IMR-90 (cell line): ENCODE results near the gene FGGY. TPM values are rescaled to one million over a fixed set of nuclear protein-coding genes. Genes with fewer than 3 reads are reported as not detected.

Experiments used
- ATAC-seq: fragments of 200-7000 bp; cut with Tn5 transposase; 2 replicates; pipeline ENCODE4 v1.9.1; 2020; ENCODE audit warnings: low read depth, mild to moderate bottlenecking, moderate library complexity
- BruUV-seq: library from RNA; stranded (reverse); fragments of 400-500 nt; replicated peaks from 2 replicates; lab custom pipeline; 2021; lab: Mats Ljungman, UMichigan
- CTCF ChIA-PET: fragments of 300-600 bp; formaldehyde crosslinking; extraction: SDS; loops from one replicate; lab custom pipeline; 2021; ENCODE audit warnings: antibody characterized with exemption; lab: Yijun Ruan, JAX
- POLR2A ChIA-PET: fragments of 300-600 bp; sonication (Branson Sonifier 250); formaldehyde crosslinking; loops from one replicate; lab custom pipeline; 2022; ENCODE audit warnings: antibody characterized with exemption; ENCODE audit not compliant: unreplicated experiment; lab: Charles Lee
- DNase-seq: peaks from one replicate; pipeline ENCODE4 v3.0.0; 2013
- H2AFZ ChIP-seq: replicated peaks from 2 replicates; pipeline ENCODE3; 2013; ENCODE audit warnings: low read length, mild to moderate bottlenecking; ENCODE audit not compliant: poor library complexity
- H2AK5ac ChIP-seq: 2 replicates; pipeline ENCODE4 v1.6.1; 2013; ENCODE audit warnings: low read depth, low read length, inconsistent platforms
- H2AK9ac ChIP-seq: replicated peaks from 2 replicates; pipeline ENCODE3; 2013; ENCODE audit warnings: mild to moderate bottlenecking, low read depth, low read length, moderate library complexity; ENCODE audit not compliant: poor library complexity
- H2BK120ac ChIP-seq: 2 replicates; pipeline ENCODE4 v1.6.1; 2013; ENCODE audit warnings: low read depth, low read length, inconsistent platforms
- H2BK15ac ChIP-seq: 3 replicates; pipeline ENCODE4 v1.6.1; 2013; ENCODE audit warnings: low read depth, low read length, inconsistent platforms
- H2BK20ac ChIP-seq: 2 replicates; pipeline ENCODE4 v1.6.1; 2013; ENCODE audit warnings: low read depth, mild to moderate bottlenecking, inconsistent platforms, low read length, moderate library complexity
- H2BK5ac ChIP-seq: 2 replicates; pipeline ENCODE4 v1.6.1; 2013; ENCODE audit warnings: mild to moderate bottlenecking, low read depth, low read length, inconsistent platforms; ENCODE audit not compliant: poor library complexity, severe bottlenecking
- H3K14ac ChIP-seq: replicated peaks from 2 replicates; pipeline ENCODE4 v1.6.1; 2013; ENCODE audit warnings: low read depth, low read length, inconsistent platforms
- H3K18ac ChIP-seq: 2 replicates; pipeline ENCODE4 v1.6.1; 2013; ENCODE audit warnings: low read depth, low read length, control low read depth
- H3K23ac ChIP-seq: 2 replicates; pipeline ENCODE4 v1.6.1; 2013; ENCODE audit warnings: low read depth, low read length, inconsistent platforms
- H3K27ac ChIP-seq: 2 replicates; pipeline ENCODE4 v1.5.1; 2013; ENCODE audit warnings: mild to moderate bottlenecking, control low read depth, low read length; ENCODE audit not compliant: insufficient read depth
- H3K27me3 ChIP-seq: 2 replicates; pipeline ENCODE4 v1.6.1; 2013; ENCODE audit warnings: low read length; ENCODE audit not compliant: control insufficient read depth, insufficient read depth
- H3K36me3 ChIP-seq: 2 replicates; pipeline ENCODE4 v1.6.1; 2013; ENCODE audit warnings: low read length, mixed read lengths; ENCODE audit not compliant: control insufficient read depth, insufficient read depth
- H3K4ac ChIP-seq: 2 replicates; pipeline ENCODE4 v1.6.1; 2013; ENCODE audit warnings: low read depth, low read length, inconsistent platforms
- H3K4me1 ChIP-seq: 2 replicates; pipeline ENCODE4 v1.6.1; 2013; ENCODE audit warnings: low read length, mixed read lengths; ENCODE audit not compliant: control insufficient read depth, insufficient read depth
- H3K4me2 ChIP-seq: 2 replicates; pipeline ENCODE4 v1.6.1; 2013; ENCODE audit warnings: low read depth, mild to moderate bottlenecking, control low read depth, low read length, moderate library complexity
- H3K4me3 ChIP-seq: 2 replicates; pipeline ENCODE4 v1.5.1; 2013; ENCODE audit warnings: low read depth, mild to moderate bottlenecking, control low read depth, low read length, moderate library complexity; ENCODE audit not compliant: insufficient read depth
- H3K56ac ChIP-seq: 2 replicates; pipeline ENCODE4 v1.6.1; 2013; ENCODE audit warnings: low read length, inconsistent platforms; ENCODE audit not compliant: insufficient read depth; ENCODE audit errors: extremely low read depth
- H3K79me1 ChIP-seq, 2 experiments: 2 replicates each; pipeline ENCODE4 v1.6.1; 2013; ENCODE audit warnings: low read length in 2 of 2, inconsistent platforms in 1 of 2, low read depth in 1 of 2
- H3K9ac ChIP-seq: 2 replicates; pipeline ENCODE4 v1.6.1; 2013; ENCODE audit warnings: low read depth, low read length, control low read depth
- H3K9me1 ChIP-seq: 2 replicates; pipeline ENCODE4 v1.6.1; 2013; ENCODE audit warnings: low read length, inconsistent platforms; ENCODE audit not compliant: insufficient read depth
- H3K9me3 ChIP-seq: 2 replicates; pipeline ENCODE4 v1.6.1; 2013; ENCODE audit warnings: low read length; ENCODE audit not compliant: control insufficient read depth, insufficient read depth
- H4K20me1 ChIP-seq: 2 replicates; pipeline ENCODE4 v1.6.1; 2013; ENCODE audit warnings: low read length, inconsistent platforms; ENCODE audit not compliant: insufficient read depth
- H4K5ac ChIP-seq: 2 replicates; pipeline ENCODE4 v1.6.1; 2013; ENCODE audit warnings: mild to moderate bottlenecking, low read depth, low read length, control low read depth
- H4K8ac ChIP-seq, 2 experiments: 2 replicates each; pipeline ENCODE4 v1.6.1; 2013; ENCODE audit warnings: low read depth in 2 of 2, low read length in 2 of 2, control low read depth in 1 of 2, inconsistent platforms in 1 of 2
- H4K91ac ChIP-seq: 2 replicates; pipeline ENCODE4 v1.6.1; 2013; ENCODE audit warnings: low read depth, low read length, inconsistent platforms; ENCODE audit not compliant: insufficient read depth
- BHLHE40 ChIP-seq: fragments of 150-350 bp; IDR thresholded peaks from 2 replicates; pipeline ENCODE4 v1.6.1; 2016; ENCODE audit warnings: mild to moderate bottlenecking, low read depth, low read length
- CEBPB ChIP-seq: IDR thresholded peaks from 2 replicates; pipeline ENCODE4 v1.6.1; 2012; ENCODE audit warnings: low read depth, low read length, improper control_type of control experiment
- CHD1 ChIP-seq: IDR thresholded peaks from 2 replicates; pipeline ENCODE4 v1.6.1; 2012; ENCODE audit warnings: low read depth, low read length, improper control_type of control experiment
- CTCF ChIP-seq: conservative IDR thresholded peaks from 2 replicates; pipeline ENCODE4 v1.5.1; 2012; ENCODE audit warnings: mild to moderate bottlenecking, low read depth, low read length, improper control_type of control experiment
- ELK1 ChIP-seq: fragments of 150-350 bp; IDR thresholded peaks from 2 replicates; pipeline ENCODE4 v1.6.1; 2016; ENCODE audit warnings: low read depth, mild to moderate bottlenecking, low read length, moderate library complexity, borderline replicate concordance
- FOS ChIP-seq: fragments of 150-350 bp; IDR thresholded peaks from 2 replicates; pipeline ENCODE4 v1.6.1; 2016; ENCODE audit warnings: low read depth, low read length
- MAZ ChIP-seq: IDR thresholded peaks from 2 replicates; pipeline ENCODE4 v1.6.1; 2012; ENCODE audit warnings: low read depth, mild to moderate bottlenecking, low read length, improper control_type of control experiment, moderate library complexity, borderline replicate concordance
- MXI1 ChIP-seq: IDR thresholded peaks from 2 replicates; pipeline ENCODE4 v1.6.1; 2012; ENCODE audit warnings: low read depth, mild to moderate bottlenecking, low read length, moderate library complexity, borderline replicate concordance
- NFE2L2 ChIP-seq: fragments of 150-350 bp; IDR thresholded peaks from 2 replicates; pipeline ENCODE4 v1.6.1; 2016; ENCODE audit warnings: low read depth, mild to moderate bottlenecking, low read length
- POLR2A ChIP-seq: IDR thresholded peaks from 2 replicates; pipeline ENCODE4 v1.6.1; 2012; ENCODE audit warnings: mild to moderate bottlenecking, low read depth, low read length
- RAD21 ChIP-seq: IDR thresholded peaks from 2 replicates; pipeline ENCODE4 v1.6.1; 2012; ENCODE audit warnings: low read length, improper control_type of control experiment
- RCOR1 ChIP-seq: IDR thresholded peaks from 2 replicates; pipeline ENCODE4 v1.6.1; 2012; ENCODE audit warnings: mild to moderate bottlenecking, low read length, improper control_type of control experiment; ENCODE audit not compliant: insufficient replicate concordance
- RFX5 ChIP-seq: IDR thresholded peaks from 2 replicates; pipeline ENCODE4 v1.8.0; 2012; ENCODE audit warnings: low read depth, mild to moderate bottlenecking, low read length, moderate library complexity
- SMC3 ChIP-seq: fragments of 150-350 bp; IDR thresholded peaks from 2 replicates; pipeline ENCODE4 v1.6.1; 2016; ENCODE audit warnings: low read depth, mild to moderate bottlenecking, antibody characterized with exemption, low read length, moderate library complexity
- USF2 ChIP-seq: fragments of 150-350 bp; IDR thresholded peaks from 2 replicates; pipeline ENCODE4 v1.6.1; 2017; ENCODE audit warnings: mild to moderate bottlenecking, antibody characterized with exemption, low read length, low read depth
- WGBS, 2 experiments: methylation state at CpG; one replicate each; pipeline versions ENCODE4 v1.1.5 to v1.1.7; 2013; ENCODE audit warnings: missing lambda C conversion rate in 2 of 2; ENCODE audit not compliant: insufficient read length in 1 of 2; ENCODE audit errors: extremely low coverage in 2 of 2; 5-methylcytosine and 5-hydroxymethylcytosine counted together
- dilution Hi-C: fragments of 300-500 bp; cut with HindIII; formaldehyde crosslinking; loops from one replicate; pipeline ENCODE4 v1.14.3; 2018; ENCODE audit warnings: low sequenced_read_pairs; ENCODE audit not compliant: unreplicated experiment
- in situ Hi-C: fragments of 300-500 bp; cut with MboI; formaldehyde crosslinking; loops from 3 replicates; pipeline ENCODE4 v1.14.3; 2019; ENCODE audit warnings: low sequenced_read_pairs, inconsistent platforms, mixed read lengths
- intact Hi-C: fragments of 100-400 bp; cut with micrococcal nuclease; formaldehyde crosslinking; loops from 2 replicates; pipeline ENCODE4 v1.10.0; 2022
- polyA plus RNA-seq, 3 experiments: library from polyadenylated mRNA; depleted of rRNA; stranded (reverse); fragments of >200 nt; gene quantifications; 2 replicates each; pipeline ENCODE4 v1.2.3, GENCODE V29; 2012; ENCODE audit warnings: low replicate concordance in 1 of 3
- total RNA-seq: library from RNA; depleted of rRNA; stranded (reverse); fragments of >200 nt; gene quantifications from 2 replicates; pipeline ENCODE4 v1.2.3, GENCODE V29; 2012

FGGY gene
- total and polyA plus RNA-seq, 2 of the 4 experiments (the other 2 are of a cell fraction): 5.6 to 14.0 TPM

DNA sequence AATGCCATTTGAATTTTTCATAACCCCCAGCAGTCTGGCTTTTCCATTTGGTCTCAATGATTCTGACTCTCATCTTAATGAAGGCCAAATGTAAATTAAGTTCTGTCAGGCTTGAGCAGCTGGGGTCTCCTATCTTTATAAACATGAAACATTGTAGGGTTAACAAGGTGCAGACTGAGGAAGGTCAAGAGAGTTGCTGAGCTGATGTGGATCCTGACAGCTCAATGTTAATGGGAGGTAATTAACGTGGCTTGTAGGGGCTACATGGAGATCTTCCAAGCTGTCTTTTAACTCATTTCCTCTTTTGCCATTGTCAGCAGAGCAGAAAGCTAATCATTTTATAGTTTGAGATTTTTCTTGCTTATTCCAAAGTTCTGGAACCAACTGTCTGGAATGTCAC, 55.2 kb downstream of the FGGY start:
- Histone ChIP-seq H3K4me1 (peaks cover 2% of the 10 kb centered on the region; the same call in 1 of the 2 replicates), H3K14ac (no peak overlapping the region), H2BK5ac (no peak overlapping the region), H3K9me1 (peaks cover 2% of the 10 kb centered on the region; the same call in 1 of the 2 replicates), H3K56ac (no peak overlapping the region), H2BK20ac (no peak overlapping the region), H3K23ac (no peak overlapping the region), H4K5ac (no peak overlapping the region), H2AFZ (no peak overlapping the region), H3K4me2 (no peak overlapping the region), H2BK120ac (no peak overlapping the region), H3K4ac (no peak overlapping the region), H2AK5ac (no peak overlapping the region), H3K4me3 (no peak overlapping the region), H3K27ac (no peak overlapping the region), H4K91ac (no peak overlapping the region), H3K9me3 (no peaks in the 10 kb centered on the region), H4K20me1 (no peaks in the 10 kb centered on the region), H3K36me3 (no peaks in the 10 kb centered on the region), H4K8ac (no peak overlapping the region), H3K79me1 (no peaks in the 10 kb centered on the region), H3K9ac (no peak overlapping the region), H3K27me3 (no peaks in the 10 kb centered on the region), H2AK9ac (no peak overlapping the region), H3K18ac (no peak overlapping the region), H2BK15ac (no peak overlapping the region)
- no CpG with 5 or more reads among the region's 1 CpG for WGBS, 2 experiments
- no TSS peak for BruUV-seq
- ATAC-seq: no peak
- in situ Hi-C loops (no loop called here), dilution Hi-C loops (no loop called here), intact Hi-C loops (no loop called here)
- ChIA-PET CTCF (interaction anchor here (1.0 to 1.4 kb wide), 2 partner anchors 8 to 11 kb away, joined by 3 read pairs; no protein-coding TSS in a partner anchor), POLR2A (no interaction called here)
- no peak for DNase-seq
- TF ChIP-seq ELK1 (no peak), SMC3 (no peak), POLR2A (no peak), CEBPB (no peak), NFE2L2 (no peak), FOS (no peak), BHLHE40 (no peak), MAZ (no peak), CTCF (no peak), USF2 (no peak), MXI1 (no peak), CHD1 (no peak), RFX5 (no peak), RCOR1 (no peak), RAD21 (no peak)
